GM12801 (cell line): ENCODE measurements around the gene CABLES2.

Experiments
- TF ChIP-seq, protein P1 (sequence below): IDR thresholded peaks from one replicate; pipeline ENCODE4 v1.5.1; 2011; ENCODE audit warnings: control low read depth; ENCODE audit not compliant: insufficient read length; ENCODE audit errors: extremely low read depth

Gene CABLES2

DNA sequence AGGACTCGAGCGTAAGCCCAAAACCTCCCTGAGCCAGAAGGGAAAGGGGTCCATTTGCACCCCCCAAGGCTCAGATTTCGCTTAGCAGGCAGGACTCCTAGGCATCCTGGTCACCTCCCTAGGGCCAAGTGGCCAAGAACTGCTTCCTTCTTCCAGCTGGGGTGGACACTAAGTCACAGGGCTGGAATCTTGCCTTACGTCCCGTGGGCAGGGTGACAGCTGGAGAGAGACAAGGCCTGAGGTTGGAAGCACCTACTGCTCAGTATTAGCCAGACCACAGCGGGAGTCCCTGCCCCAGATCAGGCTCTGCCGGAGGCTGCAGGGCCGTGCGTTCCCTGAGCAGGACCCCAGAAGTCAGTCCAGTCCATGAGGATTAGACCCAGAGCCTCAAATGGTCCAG is 59.6 kb downstream of the CABLES2 start:
- TF ChIP-seq, protein P1, sequence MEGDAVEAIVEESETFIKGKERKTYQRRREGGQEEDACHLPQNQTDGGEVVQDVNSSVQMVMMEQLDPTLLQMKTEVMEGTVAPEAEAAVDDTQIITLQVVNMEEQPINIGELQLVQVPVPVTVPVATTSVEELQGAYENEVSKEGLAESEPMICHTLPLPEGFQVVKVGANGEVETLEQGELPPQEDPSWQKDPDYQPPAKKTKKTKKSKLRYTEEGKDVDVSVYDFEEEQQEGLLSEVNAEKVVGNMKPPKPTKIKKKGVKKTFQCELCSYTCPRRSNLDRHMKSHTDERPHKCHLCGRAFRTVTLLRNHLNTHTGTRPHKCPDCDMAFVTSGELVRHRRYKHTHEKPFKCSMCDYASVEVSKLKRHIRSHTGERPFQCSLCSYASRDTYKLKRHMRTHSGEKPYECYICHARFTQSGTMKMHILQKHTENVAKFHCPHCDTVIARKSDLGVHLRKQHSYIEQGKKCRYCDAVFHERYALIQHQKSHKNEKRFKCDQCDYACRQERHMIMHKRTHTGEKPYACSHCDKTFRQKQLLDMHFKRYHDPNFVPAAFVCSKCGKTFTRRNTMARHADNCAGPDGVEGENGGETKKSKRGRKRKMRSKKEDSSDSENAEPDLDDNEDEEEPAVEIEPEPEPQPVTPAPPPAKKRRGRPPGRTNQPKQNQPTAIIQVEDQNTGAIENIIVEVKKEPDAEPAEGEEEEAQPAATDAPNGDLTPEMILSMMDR: no peak

DNA sequence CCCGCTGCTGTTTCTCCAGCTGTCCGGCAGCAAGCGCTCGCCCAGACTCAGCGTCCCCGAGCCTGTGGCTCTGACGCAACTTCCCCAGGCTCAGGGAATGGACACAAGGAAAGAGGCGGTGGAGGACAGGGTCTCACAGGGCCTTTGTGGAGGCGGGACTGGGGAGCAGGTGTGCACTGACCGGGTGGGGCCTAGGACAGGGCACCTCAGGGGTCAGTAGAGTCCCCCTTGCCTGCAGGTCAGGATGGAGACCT is 60.0 kb downstream of the CABLES2 start:
- TF ChIP-seq, protein P1: no peak

DNA sequence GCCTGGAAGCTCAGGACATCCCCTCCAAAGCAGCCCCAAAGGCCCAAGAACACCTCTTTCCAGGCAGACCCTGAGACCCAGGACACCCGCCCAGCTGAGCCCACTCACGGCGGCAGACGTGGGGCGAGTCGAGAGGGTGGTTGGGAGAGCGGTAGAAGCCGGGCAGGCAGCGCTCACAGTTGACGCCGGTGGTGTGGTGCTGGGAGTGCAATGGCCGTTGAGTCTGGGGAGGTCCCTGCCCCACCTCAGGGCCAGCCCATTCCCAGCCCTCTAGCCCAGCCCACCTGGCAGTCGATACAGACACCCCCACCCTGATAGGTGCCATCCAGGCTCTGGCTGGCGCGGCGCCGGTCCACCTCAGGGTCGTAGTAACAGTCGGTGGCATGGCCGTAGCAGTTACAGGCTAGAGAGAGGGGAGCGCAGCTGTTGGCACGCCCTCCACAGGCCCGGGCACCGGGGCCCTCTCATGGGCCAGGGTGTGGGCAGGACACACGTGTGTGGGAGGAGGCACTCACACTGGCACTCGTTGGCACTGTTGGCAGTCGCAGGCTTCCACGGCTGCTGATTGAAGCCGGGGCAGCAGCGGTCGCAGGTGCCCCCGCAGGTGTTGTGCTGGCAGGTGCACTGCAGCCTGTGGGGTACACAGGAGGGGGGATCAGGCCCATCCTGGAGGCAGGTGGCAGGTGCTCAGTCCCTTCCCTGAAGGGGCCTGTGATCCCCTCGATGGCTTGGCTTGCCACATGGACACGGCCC is 60.5 kb downstream of the CABLES2 start:
- TF ChIP-seq, protein P1: no peak

DNA sequence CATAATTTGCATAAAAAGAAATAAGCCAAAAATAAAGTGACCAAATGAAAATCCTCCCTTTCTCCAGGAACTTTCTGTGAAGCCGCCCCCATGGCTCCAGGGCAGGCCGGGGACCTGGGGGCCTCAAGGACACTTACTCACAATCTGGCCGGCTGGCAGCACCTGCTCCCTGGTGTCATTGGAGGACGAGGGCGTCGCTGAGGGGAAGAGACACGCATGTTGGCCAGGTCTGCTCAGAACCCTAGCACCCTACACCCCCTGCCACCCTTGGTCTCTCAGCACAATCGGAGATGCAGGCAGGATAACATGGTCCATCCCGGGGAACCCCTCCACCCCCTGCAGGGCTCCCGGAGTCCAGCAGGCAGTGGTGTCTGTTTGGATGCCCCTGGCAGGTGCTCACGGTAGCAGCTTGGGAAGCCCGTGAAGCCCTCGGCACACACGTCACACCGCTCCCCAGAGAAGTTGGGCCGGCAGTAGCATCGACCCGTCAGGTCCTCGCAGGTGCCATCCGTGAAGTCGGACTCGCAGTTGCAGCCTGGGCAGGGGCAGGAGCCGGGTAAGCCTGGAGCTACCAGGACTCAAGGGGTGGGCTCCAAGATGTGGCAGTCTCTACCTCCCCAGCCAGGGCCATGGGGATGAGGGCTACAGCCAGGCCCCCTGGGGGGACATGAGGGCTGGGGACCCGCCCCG is 61.3 kb downstream of the CABLES2 start:
- TF ChIP-seq, protein P1: no peak

DNA sequence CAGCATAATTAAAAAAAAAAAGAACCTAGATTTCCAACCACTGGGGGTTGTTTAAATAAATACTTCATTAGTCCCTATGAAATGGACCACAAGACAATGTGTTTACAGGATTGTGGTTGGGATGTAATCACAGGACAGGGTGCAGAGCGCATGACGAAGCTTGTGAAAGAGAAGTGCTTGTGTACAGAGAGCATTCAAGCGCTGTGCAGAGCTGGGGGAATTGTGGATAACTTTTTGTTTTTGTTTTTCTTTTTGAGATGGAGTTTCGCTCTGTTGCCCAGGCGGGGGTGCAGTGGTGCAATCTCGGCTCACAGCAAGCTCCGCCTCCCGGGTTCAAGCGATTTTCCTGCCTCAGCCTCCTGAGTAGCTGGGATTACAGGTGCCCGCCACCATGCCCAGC is 62.3 kb downstream of the CABLES2 start:
- TF ChIP-seq, protein P1: no peak

DNA sequence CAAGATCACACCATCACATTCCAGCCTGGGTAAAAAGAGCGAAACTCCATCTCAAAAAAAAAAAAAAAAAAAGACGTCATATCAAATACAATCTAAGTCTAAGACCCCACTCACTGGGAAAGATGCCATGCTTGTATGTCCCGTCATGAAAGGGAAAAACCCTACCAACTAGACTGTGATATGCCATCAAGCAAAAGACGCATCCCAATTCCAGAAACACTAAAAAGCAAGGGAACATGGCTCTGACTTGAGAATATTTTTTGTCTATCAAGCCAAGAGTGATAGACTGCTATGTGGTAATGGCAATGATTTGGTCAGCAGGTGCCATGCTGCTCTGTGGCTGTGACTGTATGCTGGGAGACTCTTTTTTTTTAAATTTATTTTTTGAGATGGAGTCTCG is 63.0 kb downstream of the CABLES2 start:
- TF ChIP-seq, protein P1: no peak

DNA sequence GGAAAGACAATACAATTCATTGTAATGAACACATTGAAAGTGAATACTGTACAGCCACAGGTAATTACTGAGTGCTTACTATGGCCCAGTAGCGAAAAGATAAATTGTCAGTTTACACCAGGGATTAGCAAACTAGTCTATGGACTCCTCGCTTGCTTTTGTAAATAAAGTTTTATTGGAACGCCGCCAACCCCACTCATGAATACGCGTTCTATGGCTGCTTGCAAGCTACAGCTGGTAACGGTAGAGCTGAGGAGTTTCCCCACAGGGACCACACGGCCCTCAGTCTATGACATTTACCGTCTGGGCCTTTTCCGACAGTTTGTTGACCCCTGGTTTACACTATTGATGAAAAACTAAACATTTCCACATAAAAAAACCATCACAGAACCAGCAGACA is 64.2 kb downstream of the CABLES2 start:
- TF ChIP-seq, protein P1: no peak
